Kidney capillary endothelial cell (primary cell): Measurements from ENCODE around the gene RIPOR3.
"Not testable (repeated sequence)": the region's sequence is repeated elsewhere in the genome, so short reads cannot be mapped to it uniquely, and the experiment has no call there.

Source experiments
- DNase-seq: peaks from one replicate; pipeline ENCODE4 v3.0.0-alpha.2; 2018; ENCODE audit warnings: low spot score

The RIPOR3 gene

DNA sequence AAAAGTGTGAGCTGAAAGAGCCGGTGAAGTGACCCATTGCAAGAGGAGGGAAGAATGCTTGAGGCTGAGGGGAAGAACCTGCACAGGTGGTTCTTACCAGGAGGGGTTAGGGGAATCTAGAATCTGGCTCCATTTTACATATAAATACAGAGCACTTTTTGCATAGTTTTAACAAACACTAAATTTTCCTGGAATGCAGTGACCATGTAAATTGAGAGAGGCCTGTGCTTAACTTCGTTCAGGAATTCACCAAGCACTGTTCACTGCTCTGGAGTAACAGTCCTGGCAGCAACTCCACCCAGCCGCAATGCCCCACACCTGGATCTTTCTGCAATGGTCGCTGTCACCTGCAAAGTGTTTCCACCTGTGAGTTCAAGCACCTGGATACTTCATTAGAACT is 13.2 kb upstream of the RIPOR3 start:
- DNase-seq, result no peak

DNA sequence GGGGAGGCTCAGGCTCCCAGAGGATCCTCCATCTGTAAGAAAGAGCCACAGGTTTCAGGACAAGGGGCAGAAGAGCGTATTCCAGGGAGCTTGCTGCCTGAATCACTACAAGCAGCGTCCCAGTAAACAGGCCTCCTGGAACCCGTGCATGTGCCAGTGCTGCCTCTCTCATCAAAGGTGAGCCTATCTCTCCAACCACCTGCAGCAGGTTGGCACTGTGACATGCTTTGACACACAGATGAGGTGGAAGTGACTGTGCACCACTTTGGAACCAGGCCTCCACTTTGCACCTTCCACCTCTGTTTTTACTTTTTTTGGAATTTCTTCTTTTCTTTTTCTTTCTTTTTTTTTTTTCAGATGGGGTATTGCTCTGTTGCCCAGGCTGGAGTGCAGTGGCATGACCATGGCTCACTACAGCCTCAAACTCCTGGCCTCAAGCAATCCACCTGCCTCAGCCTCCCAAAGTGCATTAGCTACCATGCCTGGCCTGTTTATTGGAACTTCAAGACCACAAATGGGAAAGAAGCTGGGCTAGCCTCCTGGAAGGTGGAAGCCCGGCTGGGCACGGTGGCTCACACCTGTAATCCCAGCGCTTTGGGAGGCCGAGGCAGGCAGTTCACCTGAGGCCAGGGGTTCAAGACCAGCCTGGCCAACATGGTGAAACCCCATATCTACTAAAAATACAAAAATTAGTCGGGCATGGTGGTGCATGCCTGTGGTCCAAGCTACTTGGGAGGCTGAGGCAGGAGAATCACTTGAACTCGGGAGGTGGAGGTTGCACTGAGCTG is 12.5 kb upstream of the RIPOR3 start:
- DNase-seq, result not testable (repeated sequence)

DNA sequence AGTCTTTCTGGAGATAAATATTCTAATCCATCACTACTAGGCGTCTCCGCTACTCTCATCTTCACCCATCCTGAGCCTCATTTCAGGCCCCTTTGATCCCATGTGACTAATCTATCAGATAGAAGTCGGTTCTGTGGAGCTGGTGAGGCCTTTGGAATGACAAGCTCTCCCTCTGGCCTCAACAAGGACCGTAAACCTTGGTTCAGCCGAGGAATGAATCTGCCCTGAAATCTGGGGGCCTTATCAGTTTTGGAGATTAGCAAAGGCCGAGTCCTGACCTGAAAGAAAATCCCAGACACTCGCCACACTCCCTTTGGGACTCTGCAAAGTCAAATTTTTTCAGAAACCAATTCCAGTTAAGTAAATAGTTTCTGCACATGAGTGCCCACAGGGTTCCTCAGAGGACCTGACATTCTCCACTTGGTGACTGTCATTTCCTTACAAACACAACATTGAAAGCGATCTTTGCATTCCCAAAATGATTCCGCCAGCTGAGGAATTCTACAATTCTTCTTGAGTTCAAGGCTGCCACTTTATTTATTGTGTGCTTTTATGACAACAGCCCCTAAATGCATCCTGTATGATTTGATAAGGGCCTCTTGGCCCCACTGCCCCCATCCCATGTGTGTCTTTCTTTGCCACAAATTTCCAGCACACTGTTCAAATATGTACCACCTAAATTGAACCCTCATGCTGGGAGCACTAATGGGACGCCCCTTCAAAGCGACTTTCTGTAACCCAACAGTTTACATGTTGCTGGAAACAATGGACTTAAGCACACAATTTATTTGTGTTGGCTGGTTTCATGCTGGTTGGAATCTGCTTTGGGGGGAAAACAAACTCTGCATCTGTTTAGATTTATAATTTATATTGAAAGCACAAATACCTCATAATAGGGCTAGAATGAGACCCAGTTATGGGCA is 10.0 kb upstream of the RIPOR3 start:
- no peak for DNase-seq

DNA sequence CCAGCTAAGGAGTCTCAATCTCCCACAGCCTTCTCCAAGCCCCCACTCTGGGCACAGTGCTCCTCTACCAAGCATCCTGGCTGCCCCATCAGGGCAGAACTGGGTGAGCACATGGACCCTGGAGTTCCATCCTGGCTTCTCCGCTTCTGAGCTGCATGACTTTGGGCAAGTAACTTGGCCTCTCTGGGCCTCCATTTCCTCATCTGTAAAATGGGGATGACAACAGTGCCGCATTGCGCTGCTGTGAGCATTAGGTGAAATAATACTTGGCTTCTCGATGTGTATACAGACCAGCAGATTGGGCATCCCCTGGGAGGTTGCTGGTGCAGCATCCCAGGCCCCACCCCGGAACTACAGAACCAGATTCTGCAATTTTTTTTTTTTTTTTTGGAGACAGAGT is 8.3 kb upstream of the RIPOR3 start:
- no peak for DNase-seq

DNA sequence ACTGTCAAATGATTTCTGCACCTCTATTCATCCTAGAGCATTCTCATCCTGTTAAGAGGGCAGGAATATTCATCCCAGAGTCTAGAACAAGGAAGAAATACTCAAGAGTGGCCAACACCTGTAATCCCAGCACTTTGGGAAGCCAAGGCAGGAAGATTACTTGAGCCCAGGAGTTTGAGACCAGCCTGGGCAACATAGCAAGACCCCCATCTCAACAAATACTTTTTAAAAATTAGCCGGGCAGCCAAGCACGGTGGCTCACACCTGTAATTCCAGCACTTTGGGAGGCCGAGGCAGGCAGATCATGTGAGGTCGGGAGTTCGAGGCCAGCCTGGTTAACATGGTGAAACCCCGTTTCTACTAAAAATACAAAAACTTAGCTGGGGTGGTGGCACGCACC is 6.9 kb upstream of the RIPOR3 start:
- not testable (repeated sequence) for DNase-seq

DNA sequence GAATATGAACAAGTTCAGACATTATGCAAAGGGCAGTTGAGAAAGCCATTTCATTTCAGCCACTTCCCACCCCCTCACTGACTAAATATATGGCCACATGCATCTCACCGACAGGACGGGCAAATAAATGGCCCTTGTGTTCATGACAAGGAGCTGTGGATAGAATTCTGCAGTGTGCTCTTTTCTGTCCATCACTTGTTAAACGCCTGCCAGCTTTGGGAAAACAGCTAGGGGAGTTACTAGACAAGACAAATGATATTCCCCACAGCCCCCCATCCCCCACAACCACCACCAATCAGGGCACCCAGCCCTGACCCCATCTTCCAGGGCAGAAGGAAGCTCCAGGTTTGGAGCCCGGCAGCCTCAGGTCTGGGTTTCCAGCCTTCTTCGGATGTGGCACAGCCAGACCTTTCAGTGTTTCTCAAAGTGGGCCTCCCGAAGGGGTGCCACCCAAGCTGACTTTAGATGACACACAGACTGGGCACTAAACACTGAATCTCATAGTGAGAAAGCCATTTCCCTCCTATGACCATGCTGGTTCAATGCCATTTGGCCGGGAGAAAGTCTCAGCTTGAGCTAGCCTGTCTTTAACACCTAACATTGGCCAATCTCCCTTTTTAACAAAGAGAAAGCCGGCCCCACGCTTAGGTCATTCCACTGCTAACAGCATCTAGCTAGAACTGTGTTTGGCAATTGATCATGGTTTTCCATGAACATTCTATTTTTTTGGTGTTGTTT is 4.0 kb upstream of the RIPOR3 start:
- DNase-seq, result no peak

DNA sequence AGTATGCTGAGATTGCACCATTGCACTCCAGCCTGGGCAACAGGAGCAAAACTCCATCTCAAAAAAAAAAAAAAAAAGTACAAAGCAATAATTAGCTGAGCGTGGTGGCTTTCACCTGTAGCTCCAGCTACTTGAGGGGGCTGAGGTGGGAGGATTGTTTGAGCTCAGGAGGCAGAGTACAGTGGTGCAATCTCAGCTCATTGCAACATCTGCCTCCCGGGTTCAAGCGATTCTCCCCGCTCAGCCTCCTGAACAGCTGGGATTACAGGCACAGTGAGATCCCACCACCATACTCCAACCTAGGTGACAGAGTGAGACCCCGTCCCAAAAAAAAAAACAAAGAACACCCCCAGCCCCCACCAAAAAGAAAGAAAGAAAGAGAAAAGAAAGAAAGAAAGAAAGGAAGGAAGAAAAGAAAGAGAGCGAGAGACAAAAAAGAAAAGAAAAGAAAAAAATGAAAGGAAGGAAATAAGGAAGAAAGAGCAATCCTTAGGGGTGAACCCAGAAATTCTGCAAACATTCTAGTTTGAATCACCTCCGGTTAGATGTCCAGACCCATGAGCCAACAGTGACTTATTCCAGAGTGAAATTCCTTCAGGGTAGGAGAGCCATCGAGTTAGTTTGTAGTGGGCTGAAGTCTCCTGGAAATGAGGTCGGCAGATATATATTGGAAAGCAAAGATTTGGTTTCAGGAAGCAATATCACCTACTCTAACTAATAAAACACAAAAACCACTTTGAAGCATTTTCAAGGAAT is 3.2 kb upstream of the RIPOR3 start:
- no peak for DNase-seq

DNA sequence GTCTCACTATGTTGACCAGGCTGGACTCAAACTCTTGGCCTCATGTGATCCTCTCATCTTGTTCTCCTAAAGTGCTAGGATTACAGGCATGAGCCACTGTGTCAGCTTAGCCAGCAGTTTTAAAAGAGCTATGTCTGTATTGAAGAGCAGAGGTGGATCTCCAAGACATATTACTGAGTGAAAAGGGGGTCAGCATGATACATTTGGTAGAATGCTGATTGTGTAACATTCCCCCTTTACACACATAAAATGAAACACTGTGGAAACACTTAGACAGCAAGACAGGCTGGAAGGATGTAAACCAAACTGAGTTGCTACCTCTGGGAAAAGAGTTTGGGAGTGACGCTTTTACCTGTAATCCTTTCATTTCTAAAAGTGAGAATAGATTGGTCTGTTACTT is 1.7 kb upstream of the RIPOR3 start:
- no peak for DNase-seq

DNA sequence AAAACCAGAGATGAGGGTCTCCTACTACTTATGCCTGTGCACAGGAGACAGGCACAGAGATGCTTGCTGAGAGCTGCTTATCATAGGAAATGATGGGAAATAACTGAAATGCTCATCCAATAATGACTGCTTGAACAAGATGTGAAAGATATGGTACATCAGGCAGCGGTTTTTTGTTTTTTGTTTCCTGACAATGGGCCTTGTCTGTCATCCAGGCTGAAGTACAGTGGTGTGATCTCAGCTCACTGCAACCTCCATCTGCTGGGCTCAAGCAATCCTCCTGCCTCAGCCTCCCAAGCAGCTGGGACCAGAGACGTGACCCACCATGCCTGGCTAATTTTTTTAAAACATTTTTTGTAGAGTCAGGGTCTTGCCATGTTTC is 1.2 kb upstream of the RIPOR3 start:
- no peak for DNase-seq

DNA sequence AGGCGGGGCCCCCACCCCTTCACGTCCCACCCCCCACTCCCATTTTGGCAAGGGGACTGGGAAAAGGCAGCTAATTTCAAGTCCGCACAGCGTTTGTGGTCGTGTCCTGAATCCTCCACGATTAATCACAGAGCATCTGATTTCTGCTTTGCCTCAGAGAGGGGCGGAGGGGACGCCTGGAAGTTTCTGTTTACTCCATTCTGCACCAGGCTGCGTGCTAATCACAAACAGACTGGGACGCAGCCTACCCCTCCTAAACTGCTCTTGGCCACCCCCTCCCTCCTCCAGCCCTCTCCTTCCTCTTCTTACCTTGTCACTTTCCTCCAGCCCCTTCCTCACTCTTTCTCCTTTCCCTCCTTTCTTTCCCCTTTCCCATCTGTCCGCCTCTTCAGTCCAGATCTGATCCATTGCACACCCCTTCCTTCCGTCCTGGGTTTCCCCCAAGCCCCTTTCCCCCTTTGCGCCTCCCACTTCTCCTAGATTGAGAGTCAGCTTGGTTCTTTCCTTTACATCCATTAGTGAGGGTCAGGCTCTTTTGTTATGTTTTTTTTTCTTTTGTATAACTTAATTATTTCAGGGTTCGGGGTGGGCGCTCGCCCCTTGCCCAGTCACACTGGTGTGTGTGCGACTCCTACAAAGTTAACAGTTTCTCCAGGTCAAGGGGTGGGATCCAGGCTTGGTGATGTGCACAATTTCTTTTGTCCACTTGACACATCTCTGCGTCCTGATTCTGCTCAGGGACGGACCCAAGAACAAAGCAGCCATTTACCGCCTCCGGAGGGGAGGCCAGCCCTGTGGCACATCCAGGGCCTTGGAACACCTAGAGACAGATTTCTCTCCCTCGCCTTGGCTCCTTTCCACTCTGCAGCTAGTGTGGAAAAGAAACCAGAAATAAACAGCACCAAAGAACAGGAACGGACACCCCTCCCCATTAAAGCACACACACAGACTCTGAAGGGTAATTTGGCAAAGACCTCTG is 520 bp upstream of the RIPOR3 start:
- DNase-seq, result no peak

DNA sequence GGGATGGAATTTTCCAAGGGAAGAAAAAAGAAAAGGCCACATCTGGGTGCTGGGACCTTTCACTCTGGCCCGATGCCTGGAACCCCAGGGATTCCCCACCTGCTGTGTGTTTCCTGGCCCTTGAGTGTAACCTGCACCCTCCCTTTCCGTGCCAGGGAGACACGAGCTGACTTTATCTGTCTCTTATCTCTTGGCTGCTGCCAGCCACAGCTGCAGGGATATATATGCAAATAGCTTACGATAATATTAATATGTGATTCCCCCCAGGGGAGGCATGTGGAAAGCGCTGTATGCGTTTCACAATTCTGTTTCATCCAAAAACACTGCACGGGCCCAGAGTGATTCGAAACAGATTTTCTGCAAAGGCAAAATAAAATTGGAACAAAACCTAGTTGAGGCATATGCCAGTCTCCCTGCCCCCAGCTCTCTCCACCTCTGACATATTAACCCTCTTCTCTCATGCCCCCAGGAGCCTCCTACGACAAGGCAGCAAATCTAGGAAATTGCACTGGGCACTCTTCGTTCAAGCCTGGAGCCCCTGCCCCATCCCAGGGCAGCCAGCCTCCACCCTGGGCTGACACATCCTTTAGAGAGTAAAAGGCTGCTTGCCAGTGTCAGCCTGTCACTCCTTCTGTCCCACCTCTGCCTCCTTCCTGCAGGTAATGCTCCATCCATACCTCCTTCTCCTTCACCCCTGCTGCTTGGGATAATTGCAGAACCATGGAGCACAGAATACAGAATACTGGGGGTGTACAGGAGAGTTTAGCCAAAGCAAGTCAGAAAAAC is 1.3 kb downstream of the RIPOR3 start:
- DNase-seq, result no peak

DNA sequence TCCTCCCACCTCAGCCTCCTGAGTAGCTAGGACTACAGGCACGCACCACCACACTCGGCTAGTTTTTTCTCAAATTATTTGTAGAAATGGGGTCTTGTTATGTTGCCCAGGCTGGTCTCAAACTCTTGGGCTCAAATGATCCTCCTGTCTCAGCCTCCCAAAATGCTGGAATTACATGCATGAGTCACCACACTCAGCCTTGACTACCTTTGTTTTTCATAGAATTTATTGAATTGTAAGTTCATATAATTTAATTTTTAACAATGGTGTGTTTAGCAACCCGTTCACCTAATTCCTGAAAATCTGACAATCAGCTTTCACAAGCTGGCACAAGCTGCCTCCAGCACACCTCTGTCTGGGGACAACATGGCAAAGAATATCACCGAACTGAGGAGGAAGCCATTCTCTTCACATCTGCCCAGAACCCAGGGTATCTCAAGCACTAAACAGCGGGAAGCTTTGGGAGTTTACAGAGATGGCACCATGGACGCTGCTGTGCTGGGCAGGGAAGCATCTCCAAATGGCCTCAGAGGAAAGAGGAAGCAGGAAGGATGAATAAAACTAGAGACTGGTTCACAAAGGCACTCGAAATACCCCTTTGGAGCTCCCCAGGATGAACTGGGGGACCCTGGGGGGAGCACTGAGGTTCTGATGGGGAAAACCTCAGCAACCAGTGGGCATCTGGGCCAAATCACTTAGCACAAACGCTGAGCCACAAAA is 2.9 kb downstream of the RIPOR3 start:
- no peak for DNase-seq

DNA sequence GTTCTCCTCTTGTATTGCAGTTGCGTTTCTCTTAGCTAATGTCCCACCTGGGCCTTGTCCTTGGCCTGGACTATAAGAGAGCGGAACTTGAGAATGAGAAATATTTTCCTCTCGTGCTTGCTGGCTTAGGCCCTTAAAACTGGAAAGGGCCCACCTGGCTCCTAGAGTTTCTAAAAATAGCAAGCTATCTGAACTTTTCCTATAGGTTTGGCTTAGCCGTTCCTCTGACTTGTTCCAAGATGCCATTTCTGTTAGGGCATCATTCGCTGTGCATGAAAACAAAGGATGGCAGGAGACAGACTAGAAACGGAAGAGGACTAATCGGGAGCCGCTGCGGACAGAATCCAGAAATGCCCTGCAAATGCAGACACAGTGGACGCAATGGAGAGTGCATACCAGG is 4.5 kb downstream of the RIPOR3 start:
- DNase-seq, result no peak

DNA sequence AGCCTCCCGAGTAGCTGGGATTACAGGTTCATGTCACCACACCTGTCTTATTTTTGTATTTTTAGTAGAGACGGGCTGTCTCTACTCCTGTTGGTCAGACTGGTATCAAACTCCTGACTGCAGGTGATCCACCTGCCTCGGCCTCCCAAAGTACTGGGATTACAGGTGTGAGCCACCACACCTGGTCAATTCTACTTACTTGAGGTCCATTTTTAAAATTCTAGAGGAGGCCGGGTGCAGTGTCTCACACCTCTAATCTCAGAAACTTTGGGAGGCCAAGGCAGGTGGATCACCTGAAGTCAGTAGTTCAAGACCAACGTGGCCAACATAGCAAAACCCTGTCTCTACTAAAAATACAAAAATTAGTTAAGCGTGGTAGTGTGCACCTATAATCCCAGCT is 7.8 kb downstream of the RIPOR3 start:
- no peak for DNase-seq

DNA sequence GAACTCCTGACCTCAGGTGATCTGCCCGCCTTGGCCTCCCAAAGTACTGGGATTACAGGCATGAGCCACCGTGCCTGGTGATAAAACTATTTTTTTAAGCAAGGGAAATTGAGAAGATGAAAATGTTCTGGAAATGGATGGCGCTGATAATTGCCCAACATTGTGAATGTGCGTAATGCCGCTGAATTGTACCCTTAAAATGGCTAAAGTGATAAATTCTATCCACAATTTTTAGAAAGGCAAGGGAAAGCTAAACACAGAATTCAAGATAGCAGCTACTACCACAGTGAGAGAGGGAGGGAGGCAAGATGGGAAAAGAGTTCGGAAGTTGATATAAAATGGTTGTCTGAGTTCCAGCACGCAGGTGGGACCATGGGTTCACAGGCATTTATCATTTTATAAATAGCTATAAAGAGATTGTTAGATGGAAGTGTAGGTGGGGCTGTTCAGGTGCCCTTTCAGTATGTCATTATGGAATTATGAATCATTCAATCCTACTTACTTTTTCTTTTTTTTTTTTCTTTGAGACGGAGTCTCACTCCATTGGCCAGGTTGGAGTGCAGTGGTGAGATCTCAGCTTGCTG is 8.3 kb downstream of the RIPOR3 start:
- DNase-seq, result no peak

DNA sequence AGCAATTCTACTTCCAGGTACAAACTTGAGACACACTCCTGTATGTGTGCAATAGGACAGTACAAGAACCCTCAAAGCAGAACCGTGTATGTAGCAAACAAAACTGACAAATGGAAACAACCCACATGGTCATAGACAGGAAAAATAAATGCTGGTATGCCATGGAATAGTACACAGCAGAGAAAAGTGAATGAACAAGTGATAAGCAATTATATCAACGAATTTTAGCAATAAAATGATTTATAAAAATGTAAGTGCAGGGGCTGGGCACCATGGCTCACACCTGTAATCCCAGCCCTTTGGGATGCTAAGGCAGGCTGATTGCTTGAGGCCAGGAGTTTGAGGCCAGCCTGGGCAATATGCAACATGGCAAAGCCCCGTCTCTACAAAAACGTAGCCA is 9.3 kb downstream of the RIPOR3 start:
- no peak for DNase-seq

DNA sequence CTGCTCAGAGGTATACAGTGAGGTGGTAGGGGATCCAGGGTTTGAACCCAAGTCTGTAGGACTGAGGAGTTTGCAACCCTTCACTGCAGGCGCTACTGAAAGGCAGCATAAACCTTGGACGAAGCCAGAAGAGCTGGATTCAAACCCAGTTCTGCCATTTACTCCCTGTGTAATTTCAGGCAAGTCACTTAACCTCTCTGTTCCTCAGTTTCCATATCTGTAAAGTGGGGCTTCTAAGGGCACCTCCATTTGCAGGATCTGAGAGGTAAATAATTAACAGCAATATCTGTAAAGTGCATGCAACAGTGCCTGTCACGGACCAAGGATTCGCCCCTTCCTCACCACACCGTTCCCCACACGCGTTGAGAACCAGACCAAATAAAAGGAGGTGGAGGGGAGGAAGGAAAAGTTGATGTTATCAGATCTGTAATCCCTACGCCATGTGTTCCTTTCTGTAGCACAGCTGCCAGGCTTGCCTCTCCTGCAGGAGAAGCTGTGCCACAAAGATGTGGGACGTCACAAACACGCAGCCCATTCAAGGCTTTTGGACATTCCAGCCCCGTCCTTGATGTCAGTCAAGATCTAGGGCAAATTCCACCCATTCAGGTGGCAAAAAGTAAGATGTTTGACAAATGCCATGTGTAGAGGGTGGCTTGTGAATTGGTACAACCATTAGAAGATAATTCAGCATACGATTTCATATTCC is 9.8 kb downstream of the RIPOR3 start:
- no peak for DNase-seq
